Ammon's horn (tissue), 1 donor: ENCODE results near the gene LGALS3BP.
A peak's percentile ranks its signal among the peaks of the same experiment; 100 is the strongest.

Experiments
- DNase-seq: peaks from one replicate; pipeline ENCODE4 v3.0.0-alpha.2; 2016; ENCODE audit warnings: low spot score

Gene LGALS3BP

DNA sequence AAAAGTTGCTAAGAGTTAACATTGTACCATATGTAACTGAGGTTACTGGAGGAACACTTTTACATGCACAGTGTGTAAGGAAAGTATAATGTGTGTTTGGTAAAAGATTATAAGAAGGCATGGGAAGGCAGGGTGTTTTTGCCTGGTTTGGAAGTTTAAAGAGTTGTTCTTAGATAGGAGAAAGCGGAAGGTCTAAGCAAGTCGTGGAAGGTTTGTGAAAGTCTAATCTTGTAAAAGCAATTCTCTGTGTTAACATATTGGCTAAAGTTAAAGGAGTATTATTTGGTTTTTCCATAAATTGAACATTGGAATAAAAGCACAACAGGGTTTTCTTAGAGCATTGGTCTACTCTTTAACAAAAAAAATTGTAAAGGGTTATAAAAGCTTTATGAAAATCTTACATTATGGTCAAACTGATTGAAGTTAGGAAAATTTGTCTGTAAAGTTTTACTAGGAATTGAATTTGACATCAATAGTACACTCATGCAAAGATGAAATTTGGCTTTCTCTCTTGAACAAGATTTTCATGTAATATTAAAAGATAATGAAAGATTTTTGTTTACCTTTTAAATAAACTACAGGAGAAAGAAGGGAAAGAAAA lies 34.5 kb upstream of the LGALS3BP start:
- DNase-seq: no peak

DNA sequence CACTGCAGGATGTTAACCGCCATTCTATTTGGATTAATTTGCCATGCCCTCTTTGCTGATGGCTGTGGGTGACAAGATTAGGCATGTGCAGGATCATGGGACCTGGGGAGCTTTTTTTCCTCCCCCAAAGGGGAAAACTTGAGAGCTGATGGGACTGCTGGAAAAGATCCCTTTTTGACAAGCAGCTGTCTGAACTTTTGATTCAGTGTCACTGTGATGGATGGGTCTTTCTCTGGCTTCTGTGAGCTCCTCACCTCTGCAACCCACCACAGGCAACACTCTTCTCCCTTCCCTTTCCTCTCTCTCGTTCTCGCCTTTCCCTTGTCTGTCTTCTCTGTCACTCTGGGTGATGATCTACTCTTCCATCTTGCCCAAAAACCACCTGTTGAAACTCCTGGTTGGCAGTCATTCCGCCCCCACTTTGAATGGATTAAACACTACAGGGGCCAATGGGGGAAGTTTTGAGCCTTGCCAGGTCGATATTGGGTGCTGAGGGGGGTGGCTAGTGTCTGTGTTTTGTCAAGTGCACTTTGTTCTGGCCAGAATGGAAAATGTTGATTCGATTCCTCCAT lies 32.9 kb upstream of the LGALS3BP start:
- no peak for DNase-seq

DNA sequence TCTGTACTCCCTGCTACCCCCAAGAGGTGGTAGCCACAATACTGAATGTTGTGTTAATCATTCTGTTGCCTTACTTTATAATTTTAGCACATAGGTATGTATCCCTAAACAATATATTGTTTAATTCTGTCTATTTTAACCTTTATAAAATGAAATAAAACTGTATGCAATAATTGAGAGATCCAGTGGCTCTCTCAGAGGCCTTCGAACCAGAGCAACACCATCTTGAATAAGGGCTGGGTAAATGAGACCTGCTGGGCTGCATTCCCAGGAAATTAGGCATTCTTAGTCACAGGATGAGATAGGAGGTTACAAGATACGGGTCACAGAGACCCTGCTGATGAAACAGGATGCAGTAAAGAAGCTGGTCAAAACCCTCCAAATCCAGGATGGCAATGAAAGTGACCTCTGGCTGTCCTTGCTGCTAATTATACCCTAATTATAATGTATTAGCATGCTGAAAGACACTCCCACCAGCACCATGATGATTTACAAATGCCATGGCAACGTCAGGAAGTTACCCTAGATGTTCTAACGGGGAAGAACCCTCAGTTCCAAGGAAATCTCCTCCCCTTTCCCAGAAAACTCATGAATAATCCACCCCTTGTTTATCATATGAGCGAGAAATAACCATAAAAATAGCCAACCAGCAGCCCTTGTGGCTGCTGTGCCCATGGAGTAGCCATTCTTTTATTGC lies 31.9 kb upstream of the LGALS3BP start:
- DNase-seq: no peak

DNA sequence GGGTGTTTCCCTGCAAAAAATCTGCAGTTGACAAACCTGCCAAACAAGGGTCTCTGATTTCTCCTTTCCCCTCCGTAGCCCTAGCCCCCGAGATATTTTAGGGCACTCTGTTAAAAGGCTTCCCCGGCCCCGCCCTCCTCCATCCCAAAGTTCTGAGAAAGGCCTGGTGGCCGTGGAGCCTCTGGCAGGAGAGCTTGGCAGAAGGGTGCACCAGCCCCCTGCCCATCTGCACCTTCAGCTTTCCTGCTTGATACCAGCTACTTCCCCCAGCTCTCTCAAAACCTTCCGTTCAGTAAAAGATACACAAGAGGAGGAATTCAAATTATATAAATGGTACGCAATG lies 30.6 kb upstream of the LGALS3BP start:
- DNase-seq: no peak

DNA sequence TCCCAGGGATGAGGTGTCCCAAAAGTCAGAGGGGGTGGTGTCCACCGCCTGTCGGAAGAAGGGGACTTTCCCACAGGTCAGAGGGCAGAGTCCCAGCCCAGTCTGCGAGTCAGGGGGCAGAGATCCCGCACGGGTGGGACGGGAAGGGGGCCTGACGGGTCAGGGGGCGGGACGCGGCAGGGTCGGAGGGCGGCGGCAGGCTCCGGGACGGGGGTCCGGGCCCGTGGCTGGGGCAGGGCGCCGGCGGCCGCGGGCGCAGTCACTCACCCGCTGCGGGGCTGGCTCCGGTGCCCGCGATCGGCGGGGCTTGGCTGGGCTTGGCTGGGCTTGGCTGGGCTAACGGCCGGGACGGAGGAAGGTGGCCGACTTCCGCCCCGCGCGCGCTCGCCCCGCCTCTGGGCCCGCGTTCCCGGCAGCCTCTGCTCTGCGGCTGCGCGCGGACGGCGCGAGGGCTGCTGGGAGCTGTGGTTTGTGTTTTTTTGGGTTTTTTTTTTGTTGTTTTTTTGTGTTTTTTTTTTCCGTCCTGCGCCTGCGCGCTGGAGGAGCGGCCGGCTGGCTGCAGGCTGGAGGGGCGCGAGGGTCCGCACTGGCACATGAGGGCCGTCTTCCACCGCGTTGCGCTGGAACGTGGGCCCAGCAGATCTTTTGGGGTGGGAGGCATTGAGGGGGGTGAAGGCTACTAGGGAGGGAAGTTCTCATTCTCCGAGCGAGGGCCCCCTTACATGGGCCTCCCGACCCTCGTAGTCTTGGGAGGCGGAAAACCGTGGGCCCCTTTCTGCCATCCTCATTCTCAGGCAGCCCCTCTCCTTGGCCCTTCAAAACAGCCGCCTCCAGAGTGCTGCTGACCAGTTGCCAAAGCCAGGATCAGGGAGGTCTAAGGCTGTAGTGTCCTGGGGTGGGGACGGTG lies 29.9 kb upstream of the LGALS3BP start, which contains the start of gene CANT1:
Gene CANT1, minus strand, starts transcription at position 368 of the 907 bp plus-strand sequence. CDS start 12,142 bp downstream, outside the sequence.
- peak; percentile 83 for DNase-seq

DNA sequence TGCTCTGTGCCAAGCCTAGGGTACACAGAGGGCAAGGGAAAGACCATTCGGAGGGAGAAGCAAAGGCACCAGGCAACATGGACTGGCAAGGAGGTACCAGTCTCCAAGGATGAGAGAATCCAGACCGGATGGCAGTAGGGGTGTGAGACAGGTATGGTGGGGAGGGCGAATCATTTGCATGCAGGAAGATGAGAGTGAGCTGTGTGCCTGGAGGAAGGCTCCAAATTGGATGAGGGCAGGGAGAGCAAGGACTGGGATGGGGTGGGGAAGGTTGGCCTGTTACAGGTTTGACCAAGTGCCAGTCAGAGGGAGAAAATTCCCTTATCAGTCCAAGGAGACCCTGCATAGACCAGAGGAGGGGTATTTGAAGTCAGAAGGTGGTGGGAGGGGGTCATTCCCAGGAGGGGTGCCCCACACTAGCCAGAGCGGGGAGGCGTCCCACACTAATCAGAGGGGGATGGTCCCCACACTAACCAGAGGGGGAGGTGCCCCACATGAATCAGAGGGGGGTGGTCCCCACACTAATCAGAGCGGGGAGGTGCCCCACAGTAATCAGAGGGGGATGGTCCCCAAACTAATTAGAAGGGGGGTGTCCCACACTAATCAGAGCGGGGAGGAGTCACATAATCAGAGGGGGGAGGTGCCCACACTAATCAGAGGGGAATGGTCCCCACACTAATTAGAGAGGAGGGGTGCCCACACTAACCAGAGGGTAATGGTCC lies 29.1 kb upstream of the LGALS3BP start:
- no peak for DNase-seq

DNA sequence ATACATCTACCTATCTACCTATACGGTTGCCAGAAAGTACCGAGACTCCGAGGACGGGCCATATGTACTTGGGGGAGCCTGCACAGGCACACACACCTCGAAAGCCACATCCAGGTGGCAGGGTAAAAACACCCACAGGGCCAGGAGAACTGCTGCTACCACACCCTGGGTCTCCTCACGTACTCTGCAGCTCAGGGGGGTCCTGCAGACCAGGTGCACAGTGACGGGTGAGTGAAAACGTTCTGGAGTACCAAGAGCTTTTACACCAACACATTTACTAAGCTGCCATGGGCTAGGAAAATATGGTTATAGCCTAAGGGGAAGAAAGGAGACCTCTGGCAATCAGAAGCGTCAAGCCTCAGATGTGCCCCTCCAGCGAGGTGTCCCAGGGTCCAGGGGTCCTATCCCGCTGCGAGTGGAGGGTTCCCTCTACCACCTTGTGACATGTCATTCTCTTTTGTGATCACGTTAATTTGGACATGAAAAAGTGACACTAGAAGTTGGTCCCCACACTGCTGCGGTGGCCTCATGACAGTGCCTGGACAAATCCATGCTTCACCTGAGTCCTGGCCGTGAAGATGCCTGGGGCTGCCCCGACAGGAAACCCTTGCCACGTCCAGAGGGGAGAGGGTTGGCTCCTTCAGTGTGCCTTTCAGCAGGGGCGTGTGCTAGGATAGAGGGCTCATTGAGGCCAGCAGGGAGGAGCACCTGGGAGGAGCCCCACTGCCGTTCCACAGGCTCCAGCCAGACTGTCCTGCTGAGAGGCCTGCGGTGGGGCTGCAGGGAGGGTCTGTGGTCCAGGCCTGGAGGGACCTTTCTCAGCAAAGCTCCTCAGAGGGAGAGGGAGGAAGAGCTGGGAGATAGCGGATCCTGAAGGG lies 28.0 kb upstream of the LGALS3BP start:
- no peak for DNase-seq

DNA sequence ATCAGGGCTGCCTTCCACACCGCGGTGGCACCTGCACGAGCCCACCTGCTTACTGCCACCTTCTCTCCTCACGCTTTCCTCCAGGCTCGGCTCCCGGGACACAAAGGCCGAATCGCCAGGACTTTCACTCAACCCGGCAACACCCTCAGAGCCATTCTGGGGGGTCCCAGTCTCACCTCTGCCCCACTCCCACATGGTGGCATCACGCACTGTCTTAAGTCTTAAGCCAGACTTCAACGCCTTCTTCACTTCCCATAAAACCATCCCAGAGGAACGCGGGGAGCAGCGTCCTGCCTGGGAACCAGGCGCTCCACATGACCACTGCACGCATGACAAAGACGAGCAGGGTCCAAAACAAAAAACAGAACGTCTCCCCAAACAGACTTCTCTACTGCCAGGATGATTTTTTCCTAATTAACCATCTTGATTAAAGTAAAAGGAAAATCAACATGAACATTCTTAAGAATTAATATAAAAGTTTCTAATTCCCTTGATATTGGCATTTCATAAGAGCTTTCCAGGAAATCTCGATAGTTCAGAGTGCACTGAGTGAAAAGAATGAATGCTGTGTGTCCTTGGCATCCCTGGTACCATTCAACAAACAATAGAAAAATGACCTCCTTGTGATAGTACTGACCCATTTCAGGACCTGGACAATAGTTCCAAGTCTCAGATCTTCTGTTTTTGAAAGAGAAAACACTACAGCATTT lies 27.2 kb upstream of the LGALS3BP start:
- no peak for DNase-seq

DNA sequence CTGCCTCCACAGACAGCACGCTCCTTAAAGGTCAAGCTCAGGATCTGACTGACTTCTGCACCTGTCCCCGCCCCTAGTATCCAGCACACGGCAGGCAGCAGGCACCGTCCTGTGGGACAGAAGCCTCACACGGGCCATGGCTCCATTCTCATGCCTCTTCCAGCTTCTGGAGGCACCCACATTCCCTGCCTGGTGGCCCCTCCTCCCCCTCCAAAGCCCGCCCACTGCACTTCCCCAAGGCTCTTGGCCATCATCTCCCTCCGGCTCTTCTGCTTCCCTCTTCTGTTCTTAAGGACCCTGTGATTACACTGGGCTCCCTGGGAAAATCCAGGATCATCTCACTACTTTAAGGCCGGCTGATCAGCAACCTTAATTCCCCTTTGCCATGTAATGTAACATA lies 26.3 kb upstream of the LGALS3BP start:
- DNase-seq: no peak

DNA sequence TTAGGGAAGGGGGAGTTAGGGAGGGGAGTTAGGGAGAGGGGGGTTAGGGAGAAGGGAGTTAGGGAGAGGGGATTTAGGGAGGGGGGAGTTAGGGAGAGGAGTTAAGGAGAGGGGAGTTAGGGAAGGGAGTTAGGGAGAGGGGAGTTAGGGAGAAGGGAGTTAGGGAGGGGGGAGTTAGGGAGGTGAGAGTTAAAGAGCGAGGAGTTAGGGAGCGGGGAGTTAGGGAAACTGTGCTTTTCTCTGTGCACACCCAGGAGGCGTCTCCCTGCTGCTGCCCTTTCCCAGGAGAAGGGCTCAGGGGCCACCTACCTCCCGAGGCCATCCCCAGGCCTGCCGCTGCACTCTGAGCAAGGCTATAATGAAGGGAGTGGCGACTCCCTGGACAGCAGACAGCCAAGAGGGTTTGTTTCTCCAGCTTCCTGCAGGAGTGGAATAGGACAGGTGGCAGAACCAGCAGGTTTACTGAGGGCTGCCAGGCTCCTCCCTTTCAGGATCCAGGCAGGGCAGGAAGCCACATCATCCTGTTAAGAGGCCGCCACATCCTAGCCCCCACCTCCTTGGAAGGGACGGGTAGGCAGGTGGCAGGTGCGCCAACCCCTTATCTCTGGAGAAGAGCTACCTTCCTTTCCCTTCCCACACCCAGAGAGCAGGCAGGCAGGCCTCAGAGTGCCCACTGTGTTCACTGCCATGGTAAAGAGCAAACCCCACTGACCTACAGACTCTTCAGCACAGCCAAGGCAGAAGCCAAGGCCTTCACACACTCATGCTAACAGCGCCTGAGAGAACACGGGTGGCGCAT lies 25.5 kb upstream of the LGALS3BP start:
- DNase-seq: no peak

DNA sequence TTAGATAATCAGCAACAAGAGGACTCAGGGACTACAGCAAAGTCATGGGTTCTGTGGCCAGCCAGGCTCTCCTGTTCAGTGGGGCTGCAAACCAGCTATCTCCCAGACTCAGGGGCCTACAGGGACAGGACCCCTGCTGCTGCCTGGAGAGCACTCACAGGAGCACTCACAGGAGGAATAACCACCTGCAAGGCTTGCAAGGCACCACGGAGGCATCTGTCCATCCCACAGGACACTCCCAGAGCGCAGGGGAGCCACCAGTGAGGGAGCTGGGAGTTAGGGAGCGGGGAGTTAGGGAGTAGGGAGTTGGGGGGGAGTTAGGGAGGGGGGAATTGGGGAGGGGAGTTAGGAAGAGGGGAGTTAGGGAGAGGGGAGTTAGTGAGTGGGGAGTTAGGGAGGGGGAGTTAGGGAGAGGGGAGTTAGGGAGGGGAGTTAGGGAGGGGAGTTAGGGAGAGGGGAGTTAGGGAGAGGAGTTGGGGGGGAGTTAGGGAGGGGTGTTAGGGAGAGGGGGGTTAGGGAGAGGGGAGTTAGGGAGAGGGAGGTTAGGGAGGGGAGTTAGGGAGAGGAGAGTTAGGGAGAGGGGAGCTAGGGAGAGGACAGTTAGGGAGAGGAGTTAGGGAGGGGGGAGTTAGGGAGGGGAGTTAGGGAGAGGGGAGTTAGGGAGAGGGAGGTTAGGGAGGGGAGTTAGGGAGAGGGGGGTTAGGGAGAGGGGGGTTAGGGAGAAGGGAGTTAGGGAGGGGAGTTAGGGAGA lies 24.1 kb upstream of the LGALS3BP start:
- no peak for DNase-seq

DNA sequence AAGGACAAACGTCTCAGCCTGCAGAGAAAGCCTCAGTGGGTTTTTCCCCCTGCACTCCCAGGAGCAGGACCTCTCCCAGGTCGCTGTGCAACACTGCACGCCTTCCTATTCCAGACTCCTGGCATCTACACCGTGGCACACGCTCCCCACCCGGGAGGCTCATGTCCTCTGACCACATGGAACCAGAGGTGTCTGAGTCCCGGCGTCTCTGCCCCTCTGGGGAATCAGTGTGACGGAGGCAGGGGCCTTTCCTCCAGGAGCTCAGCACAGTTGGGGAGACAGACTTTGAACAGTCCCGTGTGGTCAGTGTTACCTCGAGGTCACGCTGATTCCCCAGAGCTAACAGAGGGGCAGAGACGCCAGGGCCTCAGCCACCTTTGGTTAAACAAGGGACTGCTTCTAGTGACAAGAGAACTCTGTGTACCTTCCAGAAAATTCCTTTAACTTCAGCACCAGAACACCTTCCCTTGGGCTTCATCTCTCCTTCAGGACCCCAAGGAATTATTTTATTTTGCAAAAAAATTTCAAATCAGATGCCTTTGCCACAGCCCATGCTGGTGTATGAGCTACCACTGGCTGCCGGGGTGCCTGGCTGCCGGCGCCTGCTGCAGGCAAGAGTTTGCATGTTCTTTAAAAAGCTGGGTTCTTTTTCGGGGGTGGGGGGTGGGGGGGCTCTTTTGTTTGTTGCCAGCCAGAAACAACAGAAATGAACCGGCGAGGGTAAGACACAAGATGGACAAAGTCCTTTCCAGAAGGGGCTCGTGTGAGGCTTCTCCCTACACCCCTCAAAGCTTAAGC lies 23.3 kb upstream of the LGALS3BP start:
- DNase-seq: no peak

DNA sequence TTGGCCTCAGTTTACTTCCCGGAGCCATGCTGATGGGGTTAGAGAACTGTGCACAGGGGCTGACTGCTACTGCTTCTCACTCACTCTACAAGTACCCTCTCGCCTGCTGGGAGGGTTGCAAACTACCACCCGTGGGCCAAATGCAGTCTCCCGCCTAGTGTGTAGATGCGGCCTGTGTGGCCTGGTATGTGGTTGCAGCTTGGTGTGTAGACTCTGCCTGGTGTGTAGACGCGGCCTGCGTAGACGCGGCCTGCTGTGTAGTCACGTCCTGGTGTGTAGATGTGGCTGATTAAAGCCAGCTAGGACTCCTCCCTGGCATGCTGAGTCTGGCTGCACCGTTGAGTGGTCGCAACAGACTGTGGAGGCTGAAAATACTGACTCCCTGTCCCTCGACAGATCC lies 22.6 kb upstream of the LGALS3BP start:
- DNase-seq: no peak

DNA sequence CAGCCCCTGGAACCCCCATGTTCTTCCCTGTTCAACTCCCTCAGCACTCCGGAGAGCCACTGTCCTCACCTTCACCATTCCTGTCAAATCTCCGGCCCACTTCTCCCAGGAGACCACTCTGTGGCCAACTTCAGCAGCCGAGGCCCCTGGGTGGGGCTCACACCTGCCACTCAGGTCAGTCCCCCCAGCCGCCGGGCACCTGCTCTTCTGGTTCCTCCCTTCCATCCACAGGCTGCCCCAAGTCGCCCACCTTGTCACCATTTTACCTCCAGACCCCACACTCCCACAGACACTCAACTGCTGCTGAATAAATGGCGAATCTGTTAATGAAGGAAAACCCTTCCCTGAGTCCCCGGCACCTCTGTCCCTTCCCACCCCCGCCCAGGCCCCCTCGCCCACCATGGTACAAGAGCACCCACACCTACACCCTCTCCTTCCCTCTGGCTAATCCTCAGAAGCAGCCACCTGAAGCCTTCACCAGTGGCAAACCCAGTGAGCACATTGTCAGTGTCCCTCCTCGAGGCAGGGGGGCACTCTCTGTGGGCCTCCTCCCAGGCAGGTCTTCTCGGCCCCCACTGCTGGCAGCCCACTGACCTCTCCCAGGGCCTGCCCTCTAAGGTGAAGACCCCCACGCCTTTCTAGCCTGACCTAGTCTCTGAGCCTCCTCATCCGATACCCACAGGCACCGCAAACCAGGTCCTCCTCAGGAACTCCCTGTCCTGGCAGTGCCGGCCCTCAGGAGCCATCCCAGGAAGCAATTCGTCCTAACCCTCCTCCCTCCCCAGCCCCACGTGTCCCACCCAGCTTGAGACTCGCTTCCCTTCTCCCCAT lies 21.7 kb upstream of the LGALS3BP start:
- DNase-seq: no peak

DNA sequence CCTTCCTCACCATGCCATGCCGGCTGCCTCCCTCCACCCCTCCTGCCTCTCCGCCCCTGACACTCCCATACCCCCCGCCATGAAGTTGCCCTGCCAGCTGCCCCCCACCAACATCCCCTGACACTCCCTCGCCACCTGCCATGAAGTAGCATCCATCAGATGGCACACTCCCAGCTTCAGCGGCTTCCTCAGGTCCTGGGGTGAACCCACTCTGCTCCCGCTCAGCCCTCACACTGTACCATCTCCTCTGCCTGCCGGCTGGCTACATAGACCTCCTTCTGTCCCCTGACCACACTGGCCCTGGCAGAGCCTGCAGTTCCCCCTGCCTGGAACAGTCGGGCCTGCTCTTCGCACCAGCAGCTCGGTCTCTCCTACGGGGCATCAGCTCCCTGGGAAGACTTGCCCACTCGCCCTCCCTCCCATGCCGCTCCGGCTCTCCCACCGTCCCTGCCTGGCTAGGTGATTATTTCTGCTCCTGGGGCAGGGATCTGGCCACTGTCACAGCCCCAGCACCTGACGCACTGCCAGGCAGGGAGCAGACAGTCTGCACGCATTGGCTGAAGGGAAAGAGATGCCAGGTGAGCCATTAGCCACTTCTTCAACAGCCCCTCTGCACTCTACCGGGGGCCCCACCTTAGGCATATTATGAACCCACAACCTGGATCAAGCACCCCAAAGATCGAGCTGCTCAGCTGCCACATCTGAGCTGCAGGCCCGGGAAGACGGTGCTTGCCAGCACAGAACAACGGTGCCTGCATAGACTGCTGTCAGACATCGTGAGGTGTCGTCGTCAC lies 20.9 kb upstream of the LGALS3BP start:
- no peak for DNase-seq

DNA sequence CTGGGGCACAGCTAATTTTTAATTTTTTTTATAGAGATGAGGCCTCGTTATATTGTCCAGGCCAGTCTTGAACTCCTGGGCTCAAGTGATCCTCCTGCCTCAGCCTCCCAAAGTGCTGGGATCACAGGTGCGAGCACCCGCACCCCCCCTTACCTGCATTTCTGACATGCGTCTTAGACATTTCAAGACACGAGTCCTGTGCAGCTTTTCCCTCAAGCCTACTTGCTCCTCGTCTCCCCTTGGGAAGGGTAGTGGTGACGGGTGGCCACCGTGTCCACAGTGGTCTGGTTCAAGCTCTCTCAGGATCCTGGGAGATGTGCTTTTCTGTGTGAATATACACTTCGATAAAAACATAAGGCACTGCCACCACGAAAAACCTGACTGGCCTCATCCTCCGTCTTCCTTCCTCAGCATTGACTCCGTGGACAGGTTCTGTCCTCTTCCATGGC lies 20.2 kb upstream of the LGALS3BP start:
- DNase-seq: no peak
